ENCODE data around the gene SLC7A14. TPM values are rescaled to one million over a fixed set of nuclear protein-coding genes. Genes with fewer than 3 reads are reported as not detected.

The SLC7A14 gene
- total and polyA plus RNA-seq, 2 of the 4 experiments (the other 2 are of a cell fraction), result 2.7 to 6.8 TPM

DNA sequence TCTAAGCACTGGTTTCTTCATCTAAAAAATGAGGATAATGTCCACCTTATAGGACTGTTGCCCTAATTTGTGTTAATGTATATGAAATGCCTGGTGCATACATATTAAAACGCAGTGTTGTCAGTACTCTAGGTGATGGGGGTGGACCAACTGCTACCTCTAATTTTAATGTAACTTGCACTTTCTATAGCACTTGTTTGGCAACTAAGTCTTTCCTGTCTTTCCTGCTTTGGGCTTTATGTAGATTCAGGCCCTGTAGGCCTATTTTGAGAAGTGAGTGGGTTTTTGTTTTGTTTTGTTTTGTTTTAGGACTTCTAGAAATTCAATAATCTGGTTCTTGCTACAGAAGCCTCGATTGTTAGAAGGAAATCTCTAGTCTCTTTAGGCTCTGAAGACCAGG is 21.2 kb downstream of the SLC7A14 start:
- no peaks in the 10 kb centered on the region for H4K20me1 ChIP-seq (ENCODE audit: insufficient read depth, low read length)
- no peaks in the 10 kb centered on the region for H3K79me1 ChIP-seq (ENCODE audit: low read depth in 1 of 2, low read length in 2 of 2)
- H3K9me1 ChIP-seq (ENCODE audit: insufficient read depth, low read length), result no peaks in the 10 kb centered on the region
- H4K5ac ChIP-seq (ENCODE audit: low read depth, low read length), result no peak overlapping the region
- H2AK5ac ChIP-seq (ENCODE audit: low read depth, low read length), result no peak overlapping the region
- no peak overlapping the region for H3K4me3 ChIP-seq (ENCODE audit: insufficient read depth, low read depth, low read length)
- dilution Hi-C loops (cut with HindIII; ENCODE audit: low sequenced_read_pairs, unreplicated experiment) (no loop called here), intact Hi-C loops (cut with micrococcal nuclease) (no loop called here), in situ Hi-C loops (cut with MboI; ENCODE audit: low sequenced_read_pairs) (no loop called here)
- H3K18ac ChIP-seq (ENCODE audit: low read depth, low read length), result no peak overlapping the region
- H3K4me2 ChIP-seq (ENCODE audit: low read depth, low read length), result no peak overlapping the region
- H2AFZ ChIP-seq (replicated peaks; ENCODE audit: low read length, poor library complexity), result no peak overlapping the region
- no peak overlapping the region for H2AK9ac ChIP-seq (replicated peaks; ENCODE audit: low read depth, low read length, poor library complexity)
- H2BK5ac ChIP-seq (ENCODE audit: low read depth, low read length, poor library complexity, severe bottlenecking), result no peak overlapping the region
- BruUV-seq (replicated peaks), result no TSS peak
- no CpG with 5 or more reads among the region's 2 CpGs for WGBS, 2 experiments (ENCODE audit: extremely low coverage in 2 of 2, insufficient read length in 1 of 2)
- H4K8ac ChIP-seq (ENCODE audit: low read depth in 2 of 2, low read length in 2 of 2), result peak overlapping the region; percentile 58 to 77; a peak in 3 of 4 replicates
- no peak overlapping the region for H3K23ac ChIP-seq (ENCODE audit: low read depth, low read length)
- H3K36me3 ChIP-seq (ENCODE audit: control insufficient read depth, insufficient read depth, low read length), result no peaks in the 10 kb centered on the region
- H2BK20ac ChIP-seq (ENCODE audit: low read depth, low read length), result no peak overlapping the region
- 0 out of 2 replicates have a peak overlapping the region, but pooled peaks have one; percentile 71 for H2BK120ac ChIP-seq (ENCODE audit: low read depth, low read length)
- no peak for TF ChIP-seq ELK1 (IDR thresholded peaks at IDR 0.05; ENCODE audit: borderline replicate concordance, low read depth, low read length)
- TF ChIP-seq, protein P1, sequence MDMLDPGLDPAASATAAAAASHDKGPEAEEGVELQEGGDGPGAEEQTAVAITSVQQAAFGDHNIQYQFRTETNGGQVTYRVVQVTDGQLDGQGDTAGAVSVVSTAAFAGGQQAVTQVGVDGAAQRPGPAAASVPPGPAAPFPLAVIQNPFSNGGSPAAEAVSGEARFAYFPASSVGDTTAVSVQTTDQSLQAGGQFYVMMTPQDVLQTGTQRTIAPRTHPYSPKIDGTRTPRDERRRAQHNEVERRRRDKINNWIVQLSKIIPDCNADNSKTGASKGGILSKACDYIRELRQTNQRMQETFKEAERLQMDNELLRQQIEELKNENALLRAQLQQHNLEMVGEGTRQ (IDR thresholded peaks at IDR 0.05; ENCODE audit: low read depth, low read length), result no peak
- TF ChIP-seq MAFK (IDR thresholded peaks at IDR 0.05; ENCODE audit: low read depth, low read length), result no peak
- no peak for TF ChIP-seq FOS (IDR thresholded peaks at IDR 0.05; ENCODE audit: low read depth, low read length)
- TF ChIP-seq BHLHE40 (IDR thresholded peaks at IDR 0.05; ENCODE audit: low read depth, low read length), result no peak
- TF ChIP-seq CTCF (conservative IDR thresholded peaks at IDR 0.05; ENCODE audit: low read depth, low read length), result no peak
- TF ChIP-seq SMC3 (IDR thresholded peaks at IDR 0.05; ENCODE audit: low read depth, low read length), result no peak
- no peak for TF ChIP-seq CHD1 (IDR thresholded peaks at IDR 0.05; ENCODE audit: low read depth, low read length)
- no peak for TF ChIP-seq MAZ (IDR thresholded peaks at IDR 0.05; ENCODE audit: borderline replicate concordance, low read depth, low read length)
- TF ChIP-seq RAD21 (IDR thresholded peaks at IDR 0.05; ENCODE audit: low read length), result no peak
- no peak for TF ChIP-seq NFE2L2 (IDR thresholded peaks at IDR 0.05; ENCODE audit: low read depth, low read length)
- no peak for TF ChIP-seq RCOR1 (IDR thresholded peaks at IDR 0.05; ENCODE audit: insufficient replicate concordance, low read length)
- ChIA-PET CTCF (no interaction called here), POLR2A (ENCODE audit: unreplicated experiment) (no interaction called here)
- H3K27ac ChIP-seq (ENCODE audit: insufficient read depth, low read length), result no peak overlapping the region
- H4K91ac ChIP-seq (ENCODE audit: insufficient read depth, low read depth, low read length), result no peak overlapping the region
- H2BK15ac ChIP-seq (ENCODE audit: low read depth, low read length), result no peak overlapping the region
- H3K4ac ChIP-seq (ENCODE audit: low read depth, low read length), result no peak overlapping the region; the same call in 1 of the 2 replicates
- H3K27me3 ChIP-seq (ENCODE audit: control insufficient read depth, insufficient read depth, low read length), result no peaks in the 10 kb centered on the region
- ATAC-seq (ENCODE audit: low read depth), result no peak
- DNase-seq, result no peak
- no peaks in the 10 kb centered on the region for H3K4me1 ChIP-seq (ENCODE audit: control insufficient read depth, insufficient read depth, low read length)
- H3K9ac ChIP-seq (ENCODE audit: low read depth, low read length), result no peak overlapping the region
- peaks cover 2% of the 10 kb centered on the region; the same call in 1 of the 2 replicates for H3K9me3 ChIP-seq (ENCODE audit: control insufficient read depth, insufficient read depth, low read length)
- H3K14ac ChIP-seq (replicated peaks; ENCODE audit: low read depth, low read length), result no peak overlapping the region
- H3K56ac ChIP-seq (ENCODE audit: extremely low read depth, insufficient read depth, low read length), result no peak overlapping the region

All from IMR-90 (cell line).